ENCODE measurements around the gene NRCAM.

Gene NRCAM

DNA sequence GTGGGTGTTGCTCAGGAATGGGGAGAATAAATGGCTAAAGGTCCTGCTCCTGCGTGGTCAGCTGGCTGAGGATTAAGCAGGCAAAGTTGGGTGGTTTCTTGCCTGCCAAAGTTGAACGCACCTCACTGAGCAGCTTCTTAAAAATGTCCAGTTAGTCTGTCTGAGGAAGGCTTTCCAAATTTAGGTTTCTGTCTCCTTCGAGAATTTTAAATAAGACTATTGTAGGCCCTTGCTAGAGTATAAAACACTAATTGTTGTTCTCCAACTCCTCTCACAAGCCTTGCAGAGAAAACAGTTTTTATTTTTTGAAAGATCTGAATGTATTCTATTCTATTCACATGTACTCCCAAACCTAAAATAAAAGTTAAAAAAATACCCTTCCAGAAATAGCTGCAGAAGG, 204.1 kb downstream of the NRCAM start:
- no peak overlapping the region for H3K4me3 Mint-ChIP-seq
- H3K27ac Mint-ChIP-seq, result no peak overlapping the region
- H3K36me3 Mint-ChIP-seq (ENCODE audit: insufficient read depth), result no peaks in the 10 kb centered on the region
- ATAC-seq (replicated peaks) (no peak), DNase-seq (no peak)
- peaks cover 0 to 2% of the 10 kb centered on the region in 2 donors for H3K9me3 Mint-ChIP-seq
- H3K4me1 Mint-ChIP-seq (ENCODE audit: low read depth in 2 of 2), result no peaks in the 10 kb centered on the region
- H3K27me3 Mint-ChIP-seq, result peaks cover 0 to 5% of the 10 kb centered on the region in 2 donors

DNA sequence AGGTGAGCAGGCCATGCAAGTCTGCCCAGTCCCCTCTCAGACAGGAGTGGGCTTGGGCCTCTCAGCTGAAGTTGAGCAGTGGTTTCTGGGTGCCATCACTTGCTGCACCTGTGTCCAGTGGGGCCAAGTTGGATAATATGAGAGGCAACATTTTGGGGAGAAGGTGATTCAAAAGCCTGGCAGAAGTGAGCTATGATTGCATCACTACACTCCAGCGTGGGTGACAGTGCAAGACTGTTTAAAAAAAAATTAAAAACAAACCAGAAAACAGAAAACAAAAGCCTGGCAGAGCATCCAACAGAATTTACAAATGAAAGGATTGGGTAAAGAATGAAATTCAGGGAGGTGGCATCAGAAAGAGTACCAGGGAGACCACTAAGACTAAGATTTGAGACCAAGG, 204.5 kb downstream of the NRCAM start:
- DNase-seq, result no peak
- H3K36me3 Mint-ChIP-seq (ENCODE audit: insufficient read depth), result no peaks in the 10 kb centered on the region
- ATAC-seq (replicated peaks), result no peak
- no peaks in the 10 kb centered on the region for H3K4me1 Mint-ChIP-seq (ENCODE audit: low read depth in 2 of 2)
- peaks cover 0 to 2% of the 10 kb centered on the region in 2 donors for H3K9me3 Mint-ChIP-seq
- H3K27me3 Mint-ChIP-seq, result peaks cover 0 to 5% of the 10 kb centered on the region in 2 donors
- no peak overlapping the region for H3K4me3 Mint-ChIP-seq
- H3K27ac Mint-ChIP-seq, result no peak overlapping the region

DNA sequence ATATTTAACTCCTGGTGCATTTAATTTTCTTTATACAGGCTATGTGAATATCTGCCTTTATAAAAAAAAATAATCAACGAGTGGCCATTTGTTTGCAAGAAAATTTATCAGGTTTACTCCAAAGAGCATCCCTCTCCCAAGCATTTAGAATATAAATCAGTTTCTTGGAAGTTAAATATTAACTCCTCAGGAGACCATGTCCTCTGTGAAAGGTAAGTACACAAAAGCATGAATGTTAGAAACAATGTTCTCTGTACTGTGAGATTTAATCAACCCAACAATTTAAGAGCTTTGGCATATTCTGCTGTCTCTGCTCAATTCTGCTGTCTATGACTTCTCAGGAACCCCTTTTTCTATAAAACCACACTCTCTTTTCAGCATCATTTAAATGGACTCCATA, 206.8 kb downstream of the NRCAM start:
- Mint-ChIP-seq H3K36me3 (ENCODE audit: insufficient read depth) (no peaks in the 10 kb centered on the region), H3K4me3 (no peak overlapping the region), H3K27me3 (peaks cover 0 to 5% of the 10 kb centered on the region in 2 donors), H3K9me3 (peaks cover 0 to 2% of the 10 kb centered on the region in 2 donors), H3K4me1 (ENCODE audit: low read depth in 2 of 2) (no peaks in the 10 kb centered on the region), H3K27ac (no peak overlapping the region)
- DNase-seq (no peak), ATAC-seq (replicated peaks) (no peak)

DNA sequence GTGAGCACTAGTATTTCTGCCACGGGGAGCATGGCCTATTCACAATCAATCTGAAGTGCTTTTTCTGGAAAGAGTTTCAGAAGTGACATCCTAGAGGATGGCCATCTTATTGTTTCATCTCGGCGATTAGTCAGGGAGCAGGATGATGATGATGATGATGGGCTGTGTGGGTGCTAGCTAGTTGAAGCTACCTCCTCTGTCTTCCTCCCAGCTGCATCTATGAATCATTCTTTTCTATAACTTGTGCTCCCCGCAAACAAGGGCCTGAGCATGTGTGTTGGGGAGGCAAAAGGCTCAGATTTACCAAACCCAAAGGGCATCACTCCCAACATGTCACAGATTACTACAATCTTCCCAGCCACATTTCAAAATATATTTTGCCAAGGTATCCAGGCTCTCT, 207.4 kb downstream of the NRCAM start:
- ATAC-seq (replicated peaks), result no peak
- Mint-ChIP-seq H3K9me3 (peaks cover 0 to 2% of the 10 kb centered on the region in 2 donors), H3K4me1 (ENCODE audit: low read depth in 2 of 2) (no peaks in the 10 kb centered on the region), H3K27me3 (peaks cover 0 to 5% of the 10 kb centered on the region in 2 donors), H3K4me3 (no peak overlapping the region), H3K36me3 (ENCODE audit: insufficient read depth) (no peaks in the 10 kb centered on the region), H3K27ac (no peak overlapping the region)
- DNase-seq, result no peak

DNA sequence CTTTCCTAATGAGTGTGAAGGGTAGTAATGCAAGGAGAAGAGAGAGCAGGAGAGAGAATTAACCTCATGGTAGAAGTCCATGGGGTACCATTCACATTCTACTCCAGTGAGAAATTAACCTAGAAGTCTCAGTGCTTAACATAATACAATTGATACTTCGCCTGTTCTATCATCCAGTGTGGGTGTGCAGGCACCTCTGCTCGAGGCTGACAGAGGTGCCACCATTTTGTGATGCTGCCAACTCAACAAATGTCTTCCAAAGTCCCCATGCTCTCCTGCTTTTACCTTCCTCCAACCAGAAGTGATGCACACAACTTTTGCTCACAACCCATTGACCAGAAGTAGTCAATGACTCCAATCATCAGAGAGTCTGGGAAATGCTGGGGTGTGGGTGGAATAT, 207.8 kb downstream of the NRCAM start:
- Mint-ChIP-seq H3K4me1 (ENCODE audit: low read depth in 2 of 2) (no peaks in the 10 kb centered on the region), H3K27me3 (peaks cover 0 to 5% of the 10 kb centered on the region in 2 donors), H3K9me3 (peaks cover 0 to 2% of the 10 kb centered on the region in 2 donors), H3K36me3 (ENCODE audit: insufficient read depth) (no peaks in the 10 kb centered on the region), H3K27ac (no peak overlapping the region), H3K4me3 (no peak overlapping the region)
- ATAC-seq (replicated peaks), result no peak
- DNase-seq, result no peak

DNA sequence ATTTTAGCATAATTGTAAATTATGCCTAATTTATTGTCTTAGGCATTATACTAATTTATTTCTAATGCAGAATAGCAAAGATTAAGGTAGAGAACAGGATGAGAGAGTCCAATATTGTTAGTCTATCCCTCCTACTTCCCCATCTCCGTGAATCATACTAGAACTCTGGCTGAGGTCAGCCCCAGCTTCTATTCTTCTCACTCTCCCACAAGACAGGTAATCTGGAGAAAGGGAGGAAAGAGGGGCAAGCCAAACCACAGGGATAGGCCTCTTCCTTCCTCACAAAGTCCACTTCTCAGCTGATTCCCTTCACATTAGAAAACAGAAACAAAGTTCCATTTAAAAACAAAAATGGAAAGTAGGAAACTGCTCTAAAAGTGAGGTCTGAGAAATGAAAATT, 208.6 kb downstream of the NRCAM start:
- DNase-seq (no peak), ATAC-seq (replicated peaks) (no peak)
- no peak overlapping the region for H3K4me3 Mint-ChIP-seq
- peaks cover 0 to 2% of the 10 kb centered on the region in 2 donors for H3K9me3 Mint-ChIP-seq
- H3K27ac Mint-ChIP-seq, result no peak overlapping the region
- H3K27me3 Mint-ChIP-seq, result peaks cover 0 to 5% of the 10 kb centered on the region in 2 donors
- H3K36me3 Mint-ChIP-seq (ENCODE audit: insufficient read depth), result no peaks in the 10 kb centered on the region
- no peaks in the 10 kb centered on the region for H3K4me1 Mint-ChIP-seq (ENCODE audit: low read depth in 2 of 2)

DNA sequence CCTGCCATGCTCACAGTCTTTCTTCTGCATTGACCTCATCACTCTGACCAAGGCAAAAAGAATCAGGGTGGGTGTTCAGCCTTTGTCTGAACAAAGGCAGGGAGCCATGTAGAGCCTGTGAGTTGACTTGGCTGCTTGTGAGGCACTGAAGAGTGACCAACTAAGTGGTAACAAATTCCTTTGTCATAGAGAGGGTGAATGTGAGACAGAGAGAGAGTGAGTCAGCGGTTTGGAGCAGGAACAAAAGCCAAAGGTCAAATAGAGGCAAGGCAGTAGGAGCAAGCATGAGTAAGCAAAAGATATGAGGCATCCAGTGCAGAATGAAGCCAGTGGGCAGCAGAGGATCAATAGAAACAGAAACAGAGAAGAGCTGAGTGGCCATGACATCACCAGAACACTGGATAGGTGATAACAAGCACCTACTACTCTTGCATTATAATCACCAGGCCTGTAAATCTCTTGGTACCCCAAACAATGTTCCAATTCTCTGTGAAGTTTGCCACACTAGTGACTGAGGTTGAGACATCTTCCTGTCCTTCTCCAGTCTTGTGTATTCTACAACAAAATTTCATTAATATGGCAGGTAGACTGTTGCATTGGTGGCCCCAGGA, 209.9 kb downstream of the NRCAM start:
- H3K4me3 Mint-ChIP-seq, result no peak overlapping the region
- no peak overlapping the region for H3K27ac Mint-ChIP-seq
- H3K9me3 Mint-ChIP-seq, result peaks cover 0 to 1% of the 10 kb centered on the region in 2 donors
- H3K27me3 Mint-ChIP-seq, result peaks cover 0 to 5% of the 10 kb centered on the region in 2 donors
- ATAC-seq (replicated peaks) (no peak), DNase-seq (no peak)
- no peaks in the 10 kb centered on the region for H3K4me1 Mint-ChIP-seq (ENCODE audit: low read depth in 2 of 2)
- H3K36me3 Mint-ChIP-seq (ENCODE audit: insufficient read depth), result no peaks in the 10 kb centered on the region

DNA sequence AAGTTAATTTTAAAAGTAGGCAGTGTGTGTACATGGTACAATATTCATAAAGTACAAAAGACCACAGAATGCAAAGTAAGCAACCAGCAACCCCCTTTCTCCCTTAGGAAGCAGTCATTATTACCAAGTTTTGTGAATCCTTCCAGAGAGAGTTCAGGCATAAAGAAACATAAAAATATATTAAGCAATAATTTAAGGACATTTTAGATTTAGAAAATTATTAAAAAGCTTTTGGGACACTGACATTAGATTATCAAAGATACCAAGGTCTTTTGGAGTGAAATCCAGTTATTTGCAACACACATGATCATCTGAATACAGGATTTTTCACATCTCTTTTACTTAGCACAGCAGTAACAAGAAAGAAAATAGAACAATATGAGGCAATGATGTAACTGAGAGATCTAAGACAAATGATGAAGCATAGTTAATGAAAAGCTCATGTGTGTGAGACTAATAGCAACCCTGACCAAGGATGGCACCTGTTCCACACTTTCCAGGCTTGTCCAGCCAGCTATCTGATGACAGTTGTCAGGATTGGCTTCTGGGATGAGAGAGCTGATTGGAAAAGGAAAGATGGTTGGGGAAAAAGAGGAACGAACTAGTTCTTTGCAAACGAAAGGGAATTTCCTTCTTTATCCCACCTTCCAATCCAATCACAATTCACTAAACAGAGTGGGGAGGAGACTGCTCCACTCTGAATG, 210.6 kb downstream of the NRCAM start:
- no peaks in the 10 kb centered on the region for H3K4me1 Mint-ChIP-seq (ENCODE audit: low read depth in 2 of 2)
- H3K36me3 Mint-ChIP-seq (ENCODE audit: insufficient read depth), result no peaks in the 10 kb centered on the region
- peaks cover 0 to 5% of the 10 kb centered on the region in 2 donors for H3K27me3 Mint-ChIP-seq
- no peak for ATAC-seq (replicated peaks)
- DNase-seq, result no peak
- H3K27ac Mint-ChIP-seq, result no peak overlapping the region
- H3K4me3 Mint-ChIP-seq, result no peak overlapping the region
- H3K9me3 Mint-ChIP-seq, result no peaks in the 10 kb centered on the region

DNA sequence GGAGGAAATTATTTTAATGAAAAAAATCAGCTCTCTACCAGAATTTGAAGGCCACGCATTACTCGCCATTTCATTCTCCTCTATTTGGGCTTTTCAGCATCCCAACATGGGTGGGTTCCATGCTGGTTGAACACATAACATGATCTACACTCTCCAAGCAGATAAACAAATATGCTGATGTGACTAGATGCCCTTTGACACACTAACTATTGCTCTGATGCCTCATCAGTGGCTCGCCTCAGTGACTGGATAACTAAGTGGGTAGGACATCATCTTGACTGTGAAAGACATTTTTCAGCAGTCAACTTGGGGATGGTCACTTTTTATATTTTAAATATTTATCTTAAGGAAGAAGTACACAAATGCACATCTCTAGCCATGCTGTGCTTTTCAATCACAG, 212.1 kb downstream of the NRCAM start:
- Mint-ChIP-seq H3K27ac (no peak overlapping the region), H3K27me3 (peaks cover 4 to 5% of the 10 kb centered on the region in 2 donors), H3K4me3 (no peak overlapping the region), H3K36me3 (ENCODE audit: insufficient read depth) (no peaks in the 10 kb centered on the region), H3K9me3 (peaks cover 0 to 2% of the 10 kb centered on the region in 2 donors), H3K4me1 (ENCODE audit: low read depth in 2 of 2) (no peaks in the 10 kb centered on the region)
- no peak for ATAC-seq (replicated peaks)
- no peak for DNase-seq

DNA sequence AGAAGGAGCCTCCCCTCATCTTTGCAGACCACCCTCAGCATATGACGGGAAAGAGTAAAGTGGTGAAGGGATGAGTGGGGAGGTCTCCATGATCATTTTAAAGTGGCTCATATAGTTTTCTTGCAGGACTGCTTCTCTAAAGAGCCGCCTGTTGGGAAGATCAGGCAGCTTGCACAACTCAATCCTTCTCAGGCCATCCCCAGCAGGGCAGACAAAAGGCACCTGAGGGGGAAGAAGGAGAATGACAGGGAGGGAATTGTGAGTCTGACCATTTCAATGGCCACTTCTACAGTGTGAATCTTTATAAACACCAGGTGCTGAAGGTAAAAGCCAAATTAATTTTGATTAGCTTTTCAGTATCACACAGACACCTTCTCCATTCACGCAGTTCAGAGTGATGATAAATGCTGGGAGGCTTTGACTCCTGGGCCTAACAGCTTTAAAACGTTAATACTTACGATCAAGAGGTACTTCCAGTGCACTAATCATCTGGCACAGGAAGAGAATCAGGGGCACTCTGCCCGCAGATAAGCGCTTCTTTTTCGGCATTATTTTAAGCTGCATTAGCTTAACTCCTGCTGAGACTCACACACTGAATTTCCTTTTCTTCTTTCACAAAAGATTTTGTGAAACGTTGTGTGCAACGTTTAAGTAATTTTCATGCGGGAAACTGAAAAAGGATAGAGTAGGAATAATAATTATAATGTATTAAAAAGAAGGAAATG, 216.6 kb downstream of the NRCAM start:
- Mint-ChIP-seq H3K27me3 (peaks cover 5 to 8% of the 10 kb centered on the region in 2 donors), H3K4me3 (no peak overlapping the region), H3K36me3 (ENCODE audit: insufficient read depth) (no peaks in the 10 kb centered on the region), H3K27ac (no peak overlapping the region), H3K4me1 (ENCODE audit: low read depth in 2 of 2) (no peaks in the 10 kb centered on the region), H3K9me3 (peaks cover 0 to 2% of the 10 kb centered on the region in 2 donors)
- ATAC-seq (replicated peaks) (no peak), DNase-seq (no peak)

DNA sequence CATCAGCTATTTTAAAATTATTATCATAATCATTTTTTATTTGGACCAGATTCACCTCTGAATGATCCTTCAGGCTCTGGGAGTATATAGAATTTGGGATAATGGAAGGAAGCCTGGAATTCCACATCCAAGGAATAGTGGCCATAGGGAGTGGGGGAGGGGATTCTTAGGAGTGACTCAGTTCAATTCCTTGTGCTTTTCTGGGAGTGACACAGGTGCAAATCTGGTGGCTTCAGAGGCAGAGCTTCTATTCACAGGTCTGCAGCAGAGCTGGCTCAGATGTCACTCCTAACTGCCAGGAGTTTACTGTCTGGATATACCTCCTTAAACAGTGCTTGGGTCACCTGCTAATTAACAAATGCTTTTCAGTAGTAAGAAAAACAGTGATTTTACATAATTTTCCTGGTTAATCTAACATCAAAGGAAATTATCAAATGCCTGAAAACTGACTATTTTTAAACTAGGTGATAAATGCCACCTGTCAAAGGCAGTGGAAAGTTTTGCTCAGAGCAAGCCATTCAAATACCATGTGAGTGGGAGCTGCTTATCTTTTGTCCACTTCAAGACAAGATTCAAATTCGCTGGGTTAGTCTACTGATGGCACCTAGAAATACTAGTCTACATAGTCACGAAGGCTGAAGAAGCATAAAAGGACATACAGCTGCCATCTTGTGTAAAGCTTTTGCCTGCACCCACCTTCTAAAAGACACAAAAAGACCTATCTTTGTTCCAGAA, 219.4 kb downstream of the NRCAM start:
- Mint-ChIP-seq H3K4me3 (no peak overlapping the region), H3K4me1 (ENCODE audit: low read depth in 2 of 2) (no peaks in the 10 kb centered on the region), H3K36me3 (ENCODE audit: insufficient read depth) (no peaks in the 10 kb centered on the region), H3K27me3 (peaks cover 5 to 8% of the 10 kb centered on the region in 2 donors), H3K9me3 (peaks cover 0 to 2% of the 10 kb centered on the region in 2 donors), H3K27ac (no peak overlapping the region)
- ATAC-seq (replicated peaks) (no peak), DNase-seq (no peak)

DNA sequence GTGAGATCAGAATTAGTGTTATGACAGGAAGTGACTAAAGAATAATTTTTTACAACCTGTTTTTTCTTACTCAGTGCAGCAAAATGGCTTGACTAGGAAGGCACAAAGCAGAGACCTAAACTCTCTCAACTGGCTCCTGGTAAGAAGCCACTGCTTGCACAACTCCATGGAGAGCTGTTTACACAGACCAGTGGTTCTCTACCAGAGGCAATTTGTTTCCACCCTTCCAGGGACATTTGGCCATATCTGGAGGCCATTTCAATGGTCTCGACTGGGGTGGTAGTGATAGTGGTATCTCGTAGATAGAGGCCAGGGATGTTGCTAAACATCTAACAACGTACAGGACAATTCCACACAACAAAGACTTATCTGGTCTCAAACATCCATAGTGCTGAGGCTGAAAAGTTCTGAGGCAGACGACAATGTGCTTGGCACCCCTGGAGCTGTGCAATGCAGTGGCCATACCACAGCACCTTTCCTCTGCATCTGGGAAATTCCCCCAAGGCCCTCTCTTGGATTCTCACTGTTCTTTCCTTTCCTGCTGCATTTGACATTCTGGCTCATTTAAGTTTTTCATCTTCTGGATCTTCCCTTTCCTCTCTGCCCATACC, 220.7 kb downstream of the NRCAM start:
- Mint-ChIP-seq H3K27ac (no peak overlapping the region), H3K36me3 (ENCODE audit: insufficient read depth) (no peaks in the 10 kb centered on the region), H3K4me1 (ENCODE audit: low read depth in 2 of 2) (no peaks in the 10 kb centered on the region), H3K4me3 (no peak overlapping the region), H3K27me3 (peaks cover 5 to 8% of the 10 kb centered on the region in 2 donors), H3K9me3 (peaks cover 0 to 2% of the 10 kb centered on the region in 2 donors)
- DNase-seq (no peak), ATAC-seq (replicated peaks) (no peak)

DNA sequence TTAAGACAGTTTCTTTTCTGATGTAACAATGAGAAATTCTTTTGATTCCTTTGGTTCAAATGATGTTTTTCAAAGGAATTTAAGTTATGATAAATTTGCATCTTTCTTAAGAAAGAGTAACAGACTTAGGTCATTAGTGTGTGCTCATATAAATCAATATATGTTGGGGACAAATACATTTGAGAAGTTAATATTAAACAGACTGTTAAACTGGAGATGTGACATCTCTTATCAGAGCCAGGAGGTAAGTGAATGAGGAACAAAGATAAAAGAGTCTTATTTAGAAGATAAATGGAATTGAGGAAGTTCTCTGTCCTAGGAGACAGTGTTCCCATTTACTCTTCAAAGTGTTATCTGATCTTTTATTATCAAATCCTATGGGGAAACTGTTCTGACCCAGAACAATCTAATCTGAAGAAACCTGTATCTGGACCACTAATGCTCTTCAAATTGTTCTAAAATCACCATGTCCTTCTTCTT, 221.2 kb downstream of the NRCAM start:
- peaks cover 0 to 2% of the 10 kb centered on the region in 2 donors for H3K9me3 Mint-ChIP-seq
- peaks cover 5 to 8% of the 10 kb centered on the region in 2 donors for H3K27me3 Mint-ChIP-seq
- no peak for DNase-seq
- no peaks in the 10 kb centered on the region for H3K36me3 Mint-ChIP-seq (ENCODE audit: insufficient read depth)
- H3K27ac Mint-ChIP-seq, result no peak overlapping the region
- H3K4me3 Mint-ChIP-seq, result no peak overlapping the region
- no peak for ATAC-seq (replicated peaks)
- H3K4me1 Mint-ChIP-seq (ENCODE audit: low read depth in 2 of 2), result no peaks in the 10 kb centered on the region
